ENCODE data around the gene ASPSCR1. TPM values are rescaled to one million over a fixed set of nuclear protein-coding genes. Genes with fewer than 3 reads are reported as not detected.

The ASPSCR1 gene
- total and polyA plus RNA-seq, 9 of the 15 experiments (the other 6 are each of a cell fraction or from before 2014, with no cell fraction given) = 0.90 to 36.9 (median 11.6) TPM

DNA sequence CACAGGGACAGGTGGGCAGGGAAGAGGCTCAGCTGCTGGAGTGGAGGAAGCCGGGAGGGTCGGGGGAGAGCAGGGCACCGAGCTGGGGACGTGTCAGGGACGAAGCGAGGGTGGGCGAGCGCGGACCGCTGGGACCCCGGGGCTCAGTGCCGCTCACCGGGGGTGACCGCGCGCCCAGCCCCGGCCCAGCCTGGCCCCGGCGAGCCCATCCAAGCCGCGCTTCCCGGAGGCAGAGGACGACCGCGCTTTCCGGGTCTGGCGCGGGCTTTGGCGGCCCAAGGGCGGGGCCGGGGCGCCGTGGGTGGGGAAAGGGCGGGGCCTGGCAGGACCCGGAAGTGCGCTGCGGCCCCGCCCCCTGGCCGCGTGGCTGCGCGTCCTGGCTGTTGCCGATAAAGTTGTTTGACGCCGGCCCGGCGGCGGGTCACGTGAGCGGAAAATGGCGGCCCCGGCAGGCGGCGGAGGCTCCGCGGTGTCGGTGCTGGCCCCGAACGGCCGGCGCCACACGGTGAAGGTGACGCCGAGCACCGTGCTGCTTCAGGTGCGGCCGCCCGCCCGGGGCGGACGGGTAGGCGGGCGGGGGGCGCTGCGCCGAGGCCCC lies at the start of gene ASPSCR1 (continued):
- no peak for TF ChIP-seq ZNF780A (CRISPR knock-in tag; IDR thresholded peaks at IDR 0.05)
- TF ChIP-seq NCOR1 (IDR thresholded peaks at IDR 0.05) = peak; percentile 72
- no peak; the same call in 1 of the 2 replicates for TF ChIP-seq ZNF263 (CRISPR knock-in tag; IDR thresholded peaks at IDR 0.05; ENCODE audit: borderline replicate concordance)
- TF ChIP-seq ILF3 (IDR thresholded peaks at IDR 0.05; ENCODE audit: borderline replicate concordance) = no peak; the same call in 1 of the 2 replicates
- TF ChIP-seq, protein P1, sequence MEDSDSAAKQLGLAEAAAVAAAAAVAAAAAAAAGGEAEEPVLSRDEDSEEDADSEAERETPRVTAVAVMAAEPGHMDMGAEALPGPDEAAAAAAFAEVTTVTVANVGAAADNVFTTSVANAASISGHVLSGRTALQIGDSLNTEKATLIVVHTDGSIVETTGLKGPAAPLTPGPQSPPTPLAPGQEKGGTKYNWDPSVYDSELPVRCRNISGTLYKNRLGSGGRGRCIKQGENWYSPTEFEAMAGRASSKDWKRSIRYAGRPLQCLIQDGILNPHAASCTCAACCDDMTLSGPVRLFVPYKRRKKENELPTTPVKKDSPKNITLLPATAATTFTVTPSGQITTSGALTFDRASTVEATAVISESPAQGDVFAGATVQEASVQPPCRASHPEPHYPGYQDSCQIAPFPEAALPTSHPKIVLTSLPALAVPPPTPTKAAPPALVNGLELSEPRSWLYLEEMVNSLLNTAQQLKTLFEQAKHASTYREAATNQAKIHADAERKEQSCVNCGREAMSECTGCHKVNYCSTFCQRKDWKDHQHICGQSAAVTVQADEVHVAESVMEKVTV (CRISPR knock-in tag; IDR thresholded peaks at IDR 0.05) = no peak
- no peak for TF ChIP-seq ZNF41 (CRISPR knock-in tag; conservative IDR thresholded peaks at IDR 0.05)
- TF ChIP-seq, protein P2, sequence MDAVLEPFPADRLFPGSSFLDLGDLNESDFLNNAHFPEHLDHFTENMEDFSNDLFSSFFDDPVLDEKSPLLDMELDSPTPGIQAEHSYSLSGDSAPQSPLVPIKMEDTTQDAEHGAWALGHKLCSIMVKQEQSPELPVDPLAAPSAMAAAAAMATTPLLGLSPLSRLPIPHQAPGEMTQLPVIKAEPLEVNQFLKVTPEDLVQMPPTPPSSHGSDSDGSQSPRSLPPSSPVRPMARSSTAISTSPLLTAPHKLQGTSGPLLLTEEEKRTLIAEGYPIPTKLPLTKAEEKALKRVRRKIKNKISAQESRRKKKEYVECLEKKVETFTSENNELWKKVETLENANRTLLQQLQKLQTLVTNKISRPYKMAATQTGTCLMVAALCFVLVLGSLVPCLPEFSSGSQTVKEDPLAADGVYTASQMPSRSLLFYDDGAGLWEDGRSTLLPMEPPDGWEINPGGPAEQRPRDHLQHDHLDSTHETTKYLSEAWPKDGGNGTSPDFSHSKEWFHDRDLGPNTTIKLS (IDR thresholded peaks at IDR 0.05; ENCODE audit: borderline replicate concordance, low read depth) = peak; percentile 100
- no peak for TF ChIP-seq ZSCAN32 (CRISPR knock-in tag; IDR thresholded peaks at IDR 0.05)
- TF ChIP-seq RBM34 (IDR thresholded peaks at IDR 0.05; ENCODE audit: borderline replicate concordance, insufficient read depth, low read length) = no peak
- TF ChIP-seq SMAD3 (CRISPR knock-in tag; conservative IDR thresholded peaks at IDR 0.05) = no peak
- no peak for TF ChIP-seq PHTF2 (CRISPR knock-in tag; IDR thresholded peaks at IDR 0.05)
- TF ChIP-seq RAD51 (IDR thresholded peaks at IDR 0.05; ENCODE audit: borderline replicate concordance, low read depth) = peak; percentile 78
- peak; percentile 87 for TF ChIP-seq PCBP1 (IDR thresholded peaks at IDR 0.05; ENCODE audit: low read depth, low read length, poor library complexity, severe bottlenecking)
- no peak for TF ChIP-seq CBX2 (IDR thresholded peaks at IDR 0.05; ENCODE audit: insufficient read depth, low read length, poor library complexity, severe bottlenecking)
- TF ChIP-seq ELF2 (CRISPR knock-in tag; IDR thresholded peaks at IDR 0.05) = peak; percentile 97
- peak; percentile 82 for TF ChIP-seq SUPT5H (IDR thresholded peaks at IDR 0.05)
- TF ChIP-seq, protein P3, sequence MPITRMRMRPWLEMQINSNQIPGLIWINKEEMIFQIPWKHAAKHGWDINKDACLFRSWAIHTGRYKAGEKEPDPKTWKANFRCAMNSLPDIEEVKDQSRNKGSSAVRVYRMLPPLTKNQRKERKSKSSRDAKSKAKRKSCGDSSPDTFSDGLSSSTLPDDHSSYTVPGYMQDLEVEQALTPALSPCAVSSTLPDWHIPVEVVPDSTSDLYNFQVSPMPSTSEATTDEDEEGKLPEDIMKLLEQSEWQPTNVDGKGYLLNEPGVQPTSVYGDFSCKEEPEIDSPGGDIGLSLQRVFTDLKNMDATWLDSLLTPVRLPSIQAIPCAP (CRISPR knock-in tag; IDR thresholded peaks at IDR 0.05; ENCODE audit: borderline replicate concordance) = no peak
- TF ChIP-seq STAT5B (CRISPR knock-in tag; IDR thresholded peaks at IDR 0.05) = no peak
- no peak for TF ChIP-seq HDAC6 (IDR thresholded peaks at IDR 0.05; ENCODE audit: low read depth, low read length)
- no peak; a peak in 1 of 4 replicates for TF ChIP-seq KDM4B (IDR thresholded peaks at IDR 0.05; ENCODE audit: borderline replicate concordance in 2 of 2, low read depth in 1 of 2)
- TF ChIP-seq HNRNPK (IDR thresholded peaks at IDR 0.05; ENCODE audit: low read depth, low read length, poor library complexity, severe bottlenecking) = peak; percentile 15

Measured in K562 (cell line).